ENCODE results near the gene GRIK2.

GRCh38 chr6:102023977-102024657 is 630.6 kb downstream of the GRIK2 start:
- TF ChIP-seq POLR2A (IDR thresholded peaks at IDR 0.05), result no peak
- no peak for TF ChIP-seq CTCF (IDR thresholded peaks at IDR 0.05)

Measured in Peyer's patch (tissue), 4 donors.